GM21528 (cell line): Measurements from ENCODE around the gene MYH3.

Experiments used
- ATAC-seq: cut with Tn5 transposase; IDR thresholded peaks from one replicate; pipeline ENCODE4 v1.9.1; 2021; ENCODE audit warnings: mild to moderate bottlenecking, moderate library complexity; ENCODE audit not compliant: unreplicated experiment, low FRiP score

MYH3 gene

DNA sequence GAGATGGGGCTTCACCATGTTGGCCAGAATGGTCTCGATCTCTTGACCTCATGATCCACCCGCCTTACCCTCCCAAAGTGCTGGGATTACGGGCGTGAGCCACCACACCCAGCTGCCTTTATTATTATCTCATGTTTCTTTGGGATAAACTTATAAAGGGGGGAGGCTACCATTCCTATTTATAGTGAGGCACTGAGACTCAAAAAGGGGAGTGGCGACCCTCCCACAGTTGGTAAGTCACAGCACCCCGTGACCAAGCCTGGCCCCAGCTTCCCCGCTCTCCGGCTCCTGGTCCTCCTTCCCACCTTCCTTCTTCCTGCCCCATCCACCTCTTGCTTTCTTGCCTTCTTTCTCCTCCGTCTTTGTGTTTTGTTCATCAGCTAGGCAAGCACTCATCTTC, 5.2 kb downstream of the MYH3 start:
- ATAC-seq = no peak

DNA sequence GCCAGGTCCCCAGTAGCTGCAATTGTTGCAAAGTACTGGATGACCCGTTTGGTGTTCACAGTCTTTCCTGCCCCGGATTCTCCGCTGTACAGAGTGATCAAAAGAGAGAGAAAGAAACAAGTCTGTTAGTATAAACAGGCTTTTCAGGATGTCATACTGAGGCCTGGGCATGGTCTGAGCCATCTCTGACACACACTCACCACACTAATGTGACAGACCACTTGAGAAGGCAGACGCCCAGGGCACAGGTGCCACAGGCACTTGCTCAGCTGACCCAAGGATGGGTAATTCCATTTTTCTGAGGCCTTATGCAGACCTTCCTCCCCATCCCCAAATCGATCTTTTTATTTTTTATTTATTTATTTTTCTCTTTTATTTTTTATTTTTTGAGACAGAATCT, 7.5 kb downstream of the MYH3 start:
- ATAC-seq = no peak

DNA sequence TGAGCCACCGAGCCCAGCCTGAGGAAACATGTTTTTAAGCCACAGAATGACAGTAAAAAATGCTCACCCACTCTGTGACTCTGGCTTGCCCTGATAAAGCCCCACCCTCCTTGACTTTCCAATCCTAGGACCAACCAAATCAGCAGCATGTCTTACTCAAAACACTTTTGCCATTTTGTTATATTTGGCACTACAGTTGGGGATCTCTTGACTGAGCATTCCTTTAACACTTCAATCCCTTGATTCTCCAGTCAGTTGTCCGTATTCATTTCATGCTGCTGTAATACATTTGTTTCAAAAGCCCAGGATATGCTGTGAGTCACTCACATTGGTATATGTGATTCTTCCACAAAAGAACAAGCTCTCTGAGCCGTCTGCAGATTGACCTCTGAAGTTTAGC, 8.2 kb downstream of the MYH3 start:
- ATAC-seq = no peak

DNA sequence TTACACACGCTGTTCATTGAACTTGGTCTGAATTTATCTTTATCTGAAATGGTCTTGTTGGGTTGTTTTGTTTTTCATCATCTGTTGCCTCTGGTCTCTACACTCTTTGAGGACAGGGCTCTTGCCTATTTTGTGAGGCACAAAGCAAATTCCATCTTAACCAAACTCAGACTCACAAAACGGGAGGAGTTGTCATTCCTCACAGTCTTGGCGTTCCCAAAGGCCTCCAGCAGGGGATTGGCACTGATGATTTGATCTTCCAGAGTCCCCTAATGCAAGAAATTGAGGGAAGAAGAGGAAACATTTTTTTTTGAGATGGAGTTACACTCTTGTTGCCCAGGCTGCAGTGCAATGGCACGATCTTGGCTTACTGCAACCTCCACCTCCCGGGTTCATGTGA, 8.7 kb downstream of the MYH3 start:
- ATAC-seq = no peak

DNA sequence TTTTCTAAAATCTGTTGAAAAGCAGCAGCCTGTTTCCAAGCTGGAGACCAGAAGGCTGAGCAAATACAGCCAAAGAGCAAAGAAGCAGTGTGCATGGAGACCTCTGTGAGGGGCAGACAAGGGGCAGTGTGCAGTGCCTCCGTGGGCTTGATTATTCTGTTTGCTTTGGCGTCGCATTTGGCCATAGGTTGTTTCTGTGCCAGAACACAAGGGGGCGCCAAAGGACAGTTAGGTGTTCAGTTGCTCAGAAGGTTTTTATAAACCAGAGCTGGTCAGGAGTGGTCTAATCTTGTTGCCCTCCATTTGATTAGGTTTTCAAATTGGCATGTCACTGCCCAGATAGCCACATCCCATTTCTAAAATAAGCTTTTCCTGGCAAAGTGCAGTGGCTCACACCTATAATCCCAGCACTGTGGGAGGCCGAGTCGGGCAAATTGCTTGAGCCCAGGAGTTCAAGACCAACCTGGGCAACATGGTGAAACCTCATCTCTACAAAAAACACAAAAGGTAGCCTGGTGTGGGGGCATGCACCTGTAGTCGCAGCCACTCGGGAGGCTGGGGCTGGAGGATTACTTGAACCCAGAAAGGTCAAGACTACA, 10.6 kb downstream of the MYH3 start:
- no peak for ATAC-seq

DNA sequence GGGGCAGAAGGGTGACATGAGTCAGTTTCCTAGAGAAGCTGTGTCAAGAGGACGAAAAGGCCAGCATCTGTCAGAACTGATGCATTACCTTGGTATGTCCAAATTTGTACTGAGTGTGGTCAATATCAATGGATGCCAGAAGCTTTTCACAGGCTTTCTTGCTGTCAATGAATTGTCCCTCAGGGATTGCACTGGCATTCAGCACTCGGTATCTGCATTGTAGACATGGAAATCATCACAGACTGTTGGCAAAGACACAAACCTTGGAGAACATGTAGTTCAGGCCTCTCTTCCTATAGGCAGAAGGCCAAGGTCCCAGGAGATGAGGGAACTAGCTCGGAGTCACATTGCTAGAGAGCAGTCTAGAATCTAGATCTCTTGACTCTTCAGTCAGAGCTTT, 16.6 kb downstream of the MYH3 start:
- no peak for ATAC-seq

DNA sequence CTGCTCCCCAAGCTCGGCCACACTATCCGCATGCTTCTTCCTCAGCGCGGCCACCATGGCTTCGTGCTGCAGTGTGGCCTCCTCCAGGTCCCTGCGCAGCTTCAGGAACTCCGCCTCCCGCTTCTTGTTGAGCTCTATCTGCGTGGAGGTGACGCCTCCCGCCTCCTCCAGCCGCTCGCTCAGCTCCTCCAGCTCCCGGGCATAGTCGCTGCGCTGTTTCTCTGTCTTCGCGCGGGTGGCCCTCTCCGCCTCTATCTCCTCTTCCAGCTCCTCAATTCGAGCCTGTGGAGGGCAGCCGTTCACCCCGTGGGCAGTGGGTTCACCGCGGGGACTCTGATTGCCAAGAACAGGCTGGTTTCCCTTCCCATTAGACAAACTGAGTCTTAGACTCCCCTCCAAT, 19.0 kb downstream of the MYH3 start:
- no peak for ATAC-seq

- no peak for ATAC-seq
Observed at GRCh38 chr17:10635290-10635689, 21.8 kb downstream of the MYH3 start.

DNA sequence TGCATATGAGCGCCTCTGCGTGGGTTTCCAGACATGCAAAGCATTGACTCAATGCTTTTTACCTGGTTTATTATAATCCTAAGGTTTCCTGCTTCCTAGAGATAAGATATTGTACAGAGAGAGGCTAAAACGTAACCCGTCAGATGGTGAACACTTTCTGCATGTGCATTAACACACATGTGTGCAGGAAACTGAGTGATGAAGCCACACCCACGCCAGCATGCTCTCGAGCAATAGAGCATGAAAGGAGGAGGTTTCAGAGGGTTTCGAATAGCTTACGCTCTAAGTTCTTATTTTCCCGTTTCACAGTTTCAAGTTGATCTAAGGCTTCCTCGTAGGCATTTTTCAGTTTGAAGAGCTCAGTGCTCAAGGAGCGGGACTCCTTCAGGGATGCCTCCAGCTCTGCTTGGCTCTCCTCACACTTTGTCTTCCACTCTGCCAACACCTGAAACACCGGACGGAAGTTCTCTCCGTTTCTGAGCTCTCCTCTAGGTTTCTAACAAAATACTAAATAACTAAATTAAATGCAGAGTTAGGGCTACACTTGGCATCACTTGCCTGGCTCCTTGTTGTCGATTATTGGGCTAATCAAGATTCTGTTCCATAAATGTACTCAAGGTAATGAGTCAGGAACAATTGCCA, 23.2 kb downstream of the MYH3 start:
- ATAC-seq = peak; percentile 93

DNA sequence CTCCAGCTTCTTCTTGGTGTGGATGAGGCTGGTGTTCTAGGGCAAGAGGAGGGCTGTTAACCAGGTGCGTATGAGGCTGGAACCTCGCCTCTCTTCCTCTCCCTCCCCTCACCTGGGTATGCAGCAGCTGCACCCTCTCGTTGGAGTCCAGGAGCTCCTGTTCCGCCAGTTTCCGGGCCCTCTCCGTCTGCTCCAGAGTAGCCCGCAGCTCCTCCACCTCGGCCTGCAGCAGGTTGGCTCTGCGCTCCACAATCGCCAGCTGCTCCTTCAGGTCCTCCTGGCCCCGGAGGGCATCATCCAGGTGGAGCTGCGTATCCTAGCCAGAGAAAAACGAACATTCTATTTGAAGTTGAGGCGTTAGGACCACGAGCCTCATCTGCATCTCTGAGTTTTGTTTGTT, 25.4 kb downstream of the MYH3 start:
- ATAC-seq = no peak

- ATAC-seq = no peak
Observed at GRCh38 chr17:10631048-10631700, 25.9 kb downstream of the MYH3 start.

- ATAC-seq = no peak
Observed at GRCh38 chr17:10629706-10630105, 27.4 kb downstream of the MYH3 start.

- ATAC-seq = no peak
Observed at GRCh38 chr17:10628756-10629155, 28.4 kb downstream of the MYH3 start.

- ATAC-seq = no peak
Observed at GRCh38 chr17:10626390-10626789, 30.7 kb downstream of the MYH3 start.

- ATAC-seq = no peak
Observed at GRCh38 chr17:10624969-10625368, 32.1 kb downstream of the MYH3 start.

DNA sequence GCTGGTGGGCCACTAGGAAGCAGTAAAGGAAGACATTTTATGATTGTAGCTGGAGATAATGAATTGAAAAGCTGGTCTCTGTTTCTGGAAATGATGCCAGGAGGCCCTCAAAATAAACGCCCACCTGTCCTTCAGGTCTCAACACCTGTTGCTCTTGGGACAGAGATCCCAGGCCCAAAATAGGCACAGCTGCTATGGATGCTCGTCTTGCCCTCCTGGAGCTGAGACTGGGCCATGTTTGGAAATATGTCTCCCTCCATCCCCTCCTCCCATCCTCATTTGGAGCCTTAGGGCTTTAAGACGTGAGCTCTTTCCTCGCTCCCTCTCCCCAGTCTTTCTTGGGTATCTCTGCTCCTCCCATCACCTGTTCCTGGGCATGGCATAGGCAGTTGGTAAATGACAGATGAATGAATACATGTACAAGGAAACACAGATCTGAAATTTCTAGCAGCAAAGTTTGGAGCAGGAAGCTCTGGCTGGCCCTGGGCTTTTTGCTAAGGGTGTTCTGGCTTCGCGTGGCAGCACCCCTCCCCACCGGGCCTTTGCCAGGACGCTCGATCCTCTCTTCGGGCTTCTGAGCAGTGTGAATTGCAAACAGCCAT, 33.3 kb downstream of the MYH3 start:
- no peak for ATAC-seq

- no peak for ATAC-seq
Observed at GRCh38 chr17:10622617-10623485, 34.3 kb downstream of the MYH3 start.

GRCh38 chr17:10621397-10621796, 35.7 kb downstream of the MYH3 start:
- ATAC-seq = no peak

DNA sequence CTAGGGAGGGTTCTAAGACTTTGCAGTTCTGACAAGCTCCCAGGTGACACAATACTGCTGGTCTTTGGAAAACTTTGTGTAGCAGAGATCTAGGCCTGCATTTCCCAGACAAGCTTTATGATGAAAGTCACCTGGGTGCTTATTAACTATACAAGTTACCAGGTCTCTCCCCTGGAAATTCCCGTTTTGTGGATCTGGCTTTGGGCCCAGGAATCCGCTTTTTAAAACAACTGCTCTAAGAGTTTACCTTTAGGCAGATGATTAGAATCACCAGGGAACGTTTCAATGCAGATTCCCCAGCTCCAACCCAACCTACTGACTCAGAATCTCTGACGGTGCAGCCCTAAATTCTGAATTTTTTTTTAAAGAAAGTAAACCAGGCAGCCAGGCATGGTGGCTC, 36.3 kb downstream of the MYH3 start:
- ATAC-seq = no peak

GRCh38 chr17:10618202-10618635, 38.9 kb downstream of the MYH3 start:
- peak; percentile 75 for ATAC-seq

DNA sequence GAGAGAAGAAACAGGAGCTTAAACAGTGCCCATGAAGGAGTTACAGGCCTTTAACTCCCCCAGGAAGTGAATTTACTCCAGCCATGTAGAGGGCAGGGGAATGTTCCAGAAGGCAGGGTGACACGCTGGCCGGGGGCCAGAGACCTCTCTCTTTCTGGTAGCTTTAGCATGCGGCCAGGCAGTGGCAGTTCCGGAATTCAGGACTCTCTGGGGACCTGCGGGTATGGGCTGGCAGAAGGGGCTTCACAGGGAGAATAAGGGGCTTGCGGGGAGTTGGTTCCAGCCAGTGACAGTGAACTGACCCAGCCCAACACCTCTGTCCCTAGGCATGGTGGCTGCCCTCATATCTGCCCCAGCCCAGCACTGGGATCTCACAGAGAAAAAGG, 40.0 kb downstream of the MYH3 start:
- ATAC-seq = no peak
